Stimulated activated CD8-positive, alpha-beta memory T cell treated with anti-CD3 and anti-CD28 coated beads, Interleukin-4, amount 100 ng/mL, for 48 hours (primary cell): ENCODE data around the gene OR6S1.
A peak's percentile ranks its signal among the peaks of the same experiment; 100 is the strongest.
"Not testable (repeated sequence)": the region's sequence is repeated elsewhere in the genome, so short reads cannot be mapped to it uniquely, and the experiment has no call there.

ENCODE experiments used
- DNase-seq: peaks from one replicate; pipeline ENCODE4 v3.0.0-alpha.2; 2020

OR6S1 gene

GRCh38 chr14:20668969-20669368 is 27.5 kb upstream of the OR6S1 start:
- DNase-seq, result no peak

- DNase-seq, result no peak
Observed at GRCh38 chr14:20667957-20668356, 26.5 kb upstream of the OR6S1 start.

GRCh38 chr14:20666400-20666961 is 25.0 kb upstream of the OR6S1 start:
- not testable (repeated sequence) for DNase-seq

GRCh38 chr14:20662968-20663732 is 21.7 kb upstream of the OR6S1 start:
- DNase-seq, result peak; percentile 91

GRCh38 chr14:20661197-20661596 is 19.7 kb upstream of the OR6S1 start:
- DNase-seq, result no peak

GRCh38 chr14:20659813-20660395 is 18.4 kb upstream of the OR6S1 start:
- DNase-seq, result no peak

- DNase-seq, result no peak
Observed at GRCh38 chr14:20659336-20659735, 17.8 kb upstream of the OR6S1 start.

- no peak for DNase-seq
Observed at GRCh38 chr14:20658246-20658645, 16.8 kb upstream of the OR6S1 start.

- DNase-seq, result peak; percentile 51
Observed at GRCh38 chr14:20657216-20658211, 16.0 kb upstream of the OR6S1 start.

- DNase-seq, result no peak
Observed at GRCh38 chr14:20656274-20656673, 14.8 kb upstream of the OR6S1 start.

- DNase-seq, result no peak
Observed at GRCh38 chr14:20655851-20656250, 14.4 kb upstream of the OR6S1 start.

- DNase-seq, result peak; percentile 84
Observed at GRCh38 chr14:20652996-20653975, 11.8 kb upstream of the OR6S1 start.

- no peak for DNase-seq
Observed at GRCh38 chr14:20645481-20645880, 4.0 kb upstream of the OR6S1 start.

- DNase-seq, result no peak
Observed at GRCh38 chr14:20644520-20644919, 3.0 kb upstream of the OR6S1 start.

- DNase-seq, result not testable (repeated sequence)
Observed at GRCh38 chr14:20642755-20643154, 1.3 kb upstream of the OR6S1 start.

GRCh38 chr14:20642182-20642581 is 691 bp upstream of the OR6S1 start:
- DNase-seq, result no peak

GRCh38 chr14:20632831-20633691 is 8.4 kb downstream of the OR6S1 start:
- peak; percentile 83 for DNase-seq

- peak; percentile 53 for DNase-seq
Observed at GRCh38 chr14:20632448-20632830, 9.1 kb downstream of the OR6S1 start.

GRCh38 chr14:20631880-20632389 is 9.6 kb downstream of the OR6S1 start:
- DNase-seq, result no peak
